Left ventricle myocardium inferior (tissue), 1 donor: ENCODE measurements around the gene NECAB2. TPM values are rescaled to one million over a fixed set of nuclear protein-coding genes. Genes with fewer than 3 reads are reported as not detected.

Source experiments
- DNase-seq: peaks from one replicate; pipeline ENCODE4 v3.0.0-alpha.2; 2020
- H3K27ac ChIP-seq: fragments of 200-600 bp; replicated peaks from 2 replicates; pipeline ENCODE4 v1.8.0; 2021
- H3K27me3 ChIP-seq: fragments of 200-600 bp; 2 replicates; pipeline ENCODE4 v1.8.0; 2021; ENCODE audit warnings: low read depth
- H3K36me3 ChIP-seq: fragments of 200-600 bp; 2 replicates; pipeline ENCODE4 v1.8.0; 2021
- H3K4me1 ChIP-seq: fragments of 200-600 bp; 2 replicates; pipeline ENCODE4 v1.8.0; 2021
- H3K4me3 ChIP-seq: fragments of 200-600 bp; 2 replicates; pipeline ENCODE4 v1.8.0; 2021; ENCODE audit warnings: mild to moderate bottlenecking, moderate library complexity
- H3K9me3 ChIP-seq: fragments of 200-600 bp; replicated peaks from 2 replicates; pipeline ENCODE4 v1.8.0; 2021
- CTCF ChIP-seq: fragments of 200-600 bp; IDR thresholded peaks from 2 replicates; pipeline ENCODE4 v1.8.0; 2021; ENCODE audit warnings: antibody characterized with exemption, mild to moderate bottlenecking, borderline replicate concordance
- intact Hi-C: fragments of 100-400 bp; cut with micrococcal nuclease; formaldehyde crosslinking; loops from one replicate; pipeline ENCODE4 v1.11.0; 2022
- total RNA-seq: library from RNA; stranded (reverse); fragmentation: NEBNext Ultra II Directional; extraction: Animal tissue kit (Norgen Biotek cat#: 25700); gene quantifications from one replicate; pipeline ENCODE4 v1.2.1, GENCODE V29; 2021
- donor health status: DM: no; HTN: yes; CAD: no; lungs with severe emphysema.

The NECAB2 gene
- total RNA-seq, 1 donor from 2014 or later = 0.69 TPM

GRCh38 chr16:84003038-84003437 is 35.0 kb downstream of the NECAB2 start:
- H3K36me3 ChIP-seq = no peaks in the 10 kb centered on the region
- TF ChIP-seq CTCF = no peak
- H3K27ac ChIP-seq = no peak overlapping the region
- intact Hi-C loops = no loop called here
- H3K4me1 ChIP-seq = no peaks in the 10 kb centered on the region
- DNase-seq = no peak
- peaks cover 23% of the 10 kb centered on the region for H3K27me3 ChIP-seq
- H3K4me3 ChIP-seq = no peak overlapping the region
- H3K9me3 ChIP-seq = no peaks in the 10 kb centered on the region

- H3K36me3 ChIP-seq = no peaks in the 10 kb centered on the region
- no peaks in the 10 kb centered on the region for H3K9me3 ChIP-seq
- H3K4me1 ChIP-seq = no peaks in the 10 kb centered on the region
- H3K4me3 ChIP-seq = no peak overlapping the region
- peaks cover 16% of the 10 kb centered on the region for H3K27me3 ChIP-seq
- no peak overlapping the region for H3K27ac ChIP-seq
- no peak for DNase-seq
- intact Hi-C loops = no loop called here
- TF ChIP-seq CTCF = no peak
These were observed 36.4 kb downstream of the NECAB2 start for GRCh38 chr16:84004442-84004841.

- Histone ChIP-seq H3K27me3 (peaks cover 16% of the 10 kb centered on the region), H3K27ac (no peak overlapping the region), H3K4me1 (no peaks in the 10 kb centered on the region), H3K36me3 (no peaks in the 10 kb centered on the region), H3K9me3 (no peaks in the 10 kb centered on the region), H3K4me3 (no peak overlapping the region)
- intact Hi-C loops = no loop called here
- no peak for DNase-seq
- no peak for TF ChIP-seq CTCF
These were observed 37.3 kb downstream of the NECAB2 start for GRCh38 chr16:84005391-84005790.

GRCh38 chr16:84007520-84007919 is 39.5 kb downstream of the NECAB2 start:
- intact Hi-C loops = no loop called here
- no peak for TF ChIP-seq CTCF
- no peak for DNase-seq

GRCh38 chr16:84007965-84008364 is 39.9 kb downstream of the NECAB2 start:
- no peaks in the 10 kb centered on the region for H3K9me3 ChIP-seq
- H3K36me3 ChIP-seq = no peaks in the 10 kb centered on the region
- H3K27me3 ChIP-seq = no peaks in the 10 kb centered on the region
- no peak overlapping the region for H3K27ac ChIP-seq
- no peaks in the 10 kb centered on the region for H3K4me1 ChIP-seq
- no peak overlapping the region for H3K4me3 ChIP-seq
- DNase-seq = no peak
- intact Hi-C loops = no loop called here
- no peak for TF ChIP-seq CTCF

More at GRCh38 chr16:84007520-84007919, 39.5 kb downstream of the NECAB2 start:
- Histone ChIP-seq H3K27ac (no peak overlapping the region), H3K27me3 (no peaks in the 10 kb centered on the region), H3K36me3 (no peaks in the 10 kb centered on the region), H3K4me1 (no peaks in the 10 kb centered on the region), H3K9me3 (no peaks in the 10 kb centered on the region), H3K4me3 (no peak overlapping the region)

- no peak for TF ChIP-seq CTCF
- intact Hi-C loops = no loop called here
- H3K4me1 ChIP-seq = no peaks in the 10 kb centered on the region
These were observed 41.2 kb downstream of the NECAB2 start for GRCh38 chr16:84009282-84009681.

More at GRCh38 chr16:84009282-84009681, 41.2 kb downstream of the NECAB2 start:
- no peak for DNase-seq
- Histone ChIP-seq H3K27ac (no peak overlapping the region), H3K9me3 (no peaks in the 10 kb centered on the region), H3K4me3 (no peak overlapping the region), H3K36me3 (no peaks in the 10 kb centered on the region), H3K27me3 (peaks cover 4% of the 10 kb centered on the region)
